SU-DHL-6 (cell line): ENCODE results near the gene HOXA7.

Experiments
- H2AFZ ChIP-seq: fragments of 200-600 bp; sonication (generic); 2 replicates; pipeline ENCODE4 v1.6.1; 2014; ENCODE audit warnings: low read depth, mild to moderate bottlenecking, moderate library complexity, mixed read lengths, antibody characterized with exemption, low read length; ENCODE audit not compliant: severe bottlenecking
- H3F3A ChIP-seq: fragments of 200-600 bp; shearing (Covaris generic); 2 replicates; pipeline ENCODE4 v1.6.0; 2016; ENCODE audit warnings: antibody characterized with exemption, mild to moderate bottlenecking; ENCODE audit not compliant: insufficient read depth
- H3K27ac ChIP-seq: fragments of 200-600 bp; sonication (generic); 2 replicates; pipeline ENCODE4 v1.5.1; 2016; ENCODE audit warnings: low read depth, mild to moderate bottlenecking, low read length, moderate library complexity, mixed read lengths
- H3K27me3 ChIP-seq: fragments of 200-600 bp; sonication (generic), shearing (Covaris generic); 2 replicates; pipeline ENCODE4 v1.6.0; 2014; ENCODE audit warnings: mild to moderate bottlenecking, low read length
- H3K36me3 ChIP-seq: fragments of 200-600 bp; sonication (generic); 2 replicates; pipeline ENCODE4 v1.6.1; 2014; ENCODE audit warnings: mild to moderate bottlenecking, low read length, mixed read lengths
- H3K4me2 ChIP-seq: fragments of 300-600, 200-600 bp; shearing (Covaris generic), sonication (generic); 2 replicates; pipeline ENCODE4 v1.6.0; 2014; ENCODE audit warnings: low read length, low read depth, mild to moderate bottlenecking; ENCODE audit not compliant: poor library complexity, severe bottlenecking
- H3K4me3 ChIP-seq: fragments of 200-600 bp; sonication (generic); 2 replicates; pipeline ENCODE4 v1.5.1; 2014; ENCODE audit warnings: antibody characterized with exemption, low read length, mild to moderate bottlenecking, mixed read lengths; ENCODE audit not compliant: insufficient read depth, poor library complexity, severe bottlenecking
- H3K79me2 ChIP-seq: fragments of 200-600 bp; sonication (generic); 2 replicates; pipeline ENCODE4 v1.6.1; 2014; ENCODE audit warnings: mild to moderate bottlenecking, low read length, moderate library complexity; ENCODE audit not compliant: insufficient read depth
- H3K9ac ChIP-seq: fragments of 200-600 bp; sonication (generic); 2 replicates; pipeline ENCODE4 v1.7.0; 2014; ENCODE audit warnings: mild to moderate bottlenecking, low read length
- H3K9me2 ChIP-seq: fragments of 200-600 bp; sonication (generic); replicated peaks from 2 replicates; pipeline ENCODE4 v1.6.1; 2014; ENCODE audit warnings: low read length; ENCODE audit not compliant: insufficient read depth
- H3K9me3 ChIP-seq: fragments of 200-600 bp; sonication (generic); 2 replicates; pipeline ENCODE4 v1.6.1; 2014; ENCODE audit warnings: low read length, mixed read lengths; ENCODE audit not compliant: insufficient read depth
- H4K20me1 ChIP-seq: fragments of 200-600 bp; sonication (generic); 2 replicates; pipeline ENCODE4 v1.6.1; 2014; ENCODE audit warnings: low read depth, mild to moderate bottlenecking, antibody characterized with exemption, low read length, moderate library complexity, mixed read lengths
- CTCF ChIP-seq: fragments of 200-600 bp; sonication (generic); IDR thresholded peaks from one replicate; pipeline ENCODE4 v1.5.1; 2017; ENCODE audit warnings: antibody characterized with exemption, mild to moderate bottlenecking, low read length, moderate library complexity; ENCODE audit not compliant: insufficient read depth, poor library complexity, severe bottlenecking
- EZH2phosphoT487 ChIP-seq: fragments of 200-600 bp; sonication (generic), shearing (Covaris generic); conservative IDR thresholded peaks from 2 replicates; pipeline ENCODE4 v1.6.1; 2018; ENCODE audit warnings: mild to moderate bottlenecking, antibody characterized with exemption, low read length, moderate library complexity, mixed read lengths

Gene HOXA7

GRCh38 chr7:27117887-27118491, 38.5 kb downstream of the HOXA7 start:
- Histone ChIP-seq H3K36me3 (no peaks in the 10 kb centered on the region), H3K27me3 (no peaks in the 10 kb centered on the region), H3K9me3 (no peaks in the 10 kb centered on the region), H3K4me2 (no peak overlapping the region), H3K9ac (no peak overlapping the region), H3K4me3 (no peak overlapping the region), H3K27ac (no peak overlapping the region), H3K9me2 (no peaks in the 10 kb centered on the region), H3K79me2 (no peaks in the 10 kb centered on the region), H2AFZ (no peak overlapping the region), H3F3A (no peaks in the 10 kb centered on the region), H4K20me1 (no peaks in the 10 kb centered on the region)
- no peak for TF ChIP-seq EZH2phosphoT487
- TF ChIP-seq CTCF: no peak

- no peaks in the 10 kb centered on the region for H3K79me2 ChIP-seq
Measured at GRCh38 chr7:27116962-27117886, 39.3 kb downstream of the HOXA7 start.

GRCh38 chr7:27116031-27116961, 40.2 kb downstream of the HOXA7 start:
- no peak overlapping the region for H3K4me2 ChIP-seq
- no peak overlapping the region for H3K27ac ChIP-seq
- H3K9me2 ChIP-seq: no peaks in the 10 kb centered on the region
- no peak overlapping the region for H2AFZ ChIP-seq
- no peaks in the 10 kb centered on the region for H3K27me3 ChIP-seq
- no peak overlapping the region for H3K4me3 ChIP-seq
- no peaks in the 10 kb centered on the region for H3K9me3 ChIP-seq
- no peaks in the 10 kb centered on the region for H3K36me3 ChIP-seq
- no peaks in the 10 kb centered on the region for H3K79me2 ChIP-seq
- H3F3A ChIP-seq: no peaks in the 10 kb centered on the region
- H3K9ac ChIP-seq: no peak overlapping the region
- no peak for TF ChIP-seq CTCF
- TF ChIP-seq EZH2phosphoT487: no peak
- H4K20me1 ChIP-seq: no peaks in the 10 kb centered on the region

More at GRCh38 chr7:27116962-27117886, 39.3 kb downstream of the HOXA7 start:
- no peak overlapping the region for H2AFZ ChIP-seq
- H3K27me3 ChIP-seq: no peaks in the 10 kb centered on the region
- TF ChIP-seq EZH2phosphoT487: no peak
- no peak overlapping the region for H3K4me2 ChIP-seq
- H3K4me3 ChIP-seq: no peak overlapping the region
- no peak overlapping the region for H3K9ac ChIP-seq
- no peaks in the 10 kb centered on the region for H3K36me3 ChIP-seq
- no peaks in the 10 kb centered on the region for H3K9me3 ChIP-seq
- H3K27ac ChIP-seq: no peak overlapping the region
- no peaks in the 10 kb centered on the region for H3K9me2 ChIP-seq
- no peaks in the 10 kb centered on the region for H3F3A ChIP-seq
- H4K20me1 ChIP-seq: no peaks in the 10 kb centered on the region
